Measurements from ENCODE around the gene NUP93. TPM values are rescaled to one million over a fixed set of nuclear protein-coding genes. Genes with fewer than 3 reads are reported as not detected.

NUP93 gene
- total and polyA plus RNA-seq, 9 of the 15 experiments (the other 6 are each of a cell fraction or from before 2014, with no cell fraction given): 92.0 to 162 (median 121) TPM

DNA sequence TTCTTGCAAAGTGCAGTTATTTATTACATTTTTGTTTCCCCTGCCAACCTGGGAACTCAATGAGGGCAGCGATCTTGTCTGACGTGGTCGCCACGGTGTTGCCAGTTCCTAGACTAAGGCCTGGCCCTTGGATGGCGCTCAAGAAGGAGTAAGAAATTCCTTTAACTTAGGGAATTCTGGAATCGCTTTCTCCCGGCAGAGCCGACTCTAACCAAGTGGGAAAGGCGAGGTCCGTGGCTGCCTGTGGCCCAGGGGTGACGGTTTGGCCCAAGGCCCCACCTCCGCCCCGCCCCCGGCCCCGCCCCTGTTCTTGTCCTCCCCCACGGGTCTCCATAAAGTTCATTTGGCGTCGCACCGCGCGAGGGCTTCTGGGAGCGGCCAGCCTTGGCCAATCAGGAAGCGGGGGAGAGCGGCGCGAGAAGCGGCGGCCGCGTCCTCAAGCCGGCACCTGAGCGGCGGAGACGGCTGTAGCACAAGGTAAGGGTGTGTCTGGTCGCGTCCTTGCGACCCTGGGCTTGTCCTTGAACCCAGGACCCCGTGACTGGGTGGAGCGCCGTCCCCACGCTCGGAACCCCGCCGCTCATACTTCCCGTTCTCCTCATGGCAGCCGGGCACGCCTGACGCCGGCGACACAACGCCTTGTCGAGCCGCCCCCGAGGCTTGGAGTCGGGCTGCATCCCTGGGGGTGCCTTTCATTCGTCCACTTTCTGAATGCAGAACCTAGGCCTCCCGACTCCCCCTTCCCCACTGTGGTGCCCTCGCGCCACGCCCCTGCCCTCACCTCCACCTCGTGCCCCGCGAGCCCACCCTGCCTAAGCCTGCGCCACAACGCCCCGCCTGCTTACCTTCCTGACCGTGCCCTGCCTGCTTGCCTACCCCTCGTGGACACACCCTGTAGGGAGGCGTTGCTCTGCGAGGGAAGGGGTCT is at the start of gene NUP93 (continued):
- no peak for TF ChIP-seq ZNF512 (tag; IDR thresholded peaks at IDR 0.05)
- no peak; the same call in 1 of the 2 replicates for TF ChIP-seq KLF13 (tag; IDR thresholded peaks at IDR 0.05; ENCODE audit: borderline replicate concordance, low read depth)
- TF ChIP-seq TEAD1 (CRISPR knock-in tag; IDR thresholded peaks at IDR 0.05): peak in 1 of 2 experiments; percentile 50; a peak in 1 of 4 replicates
- peak; percentile 91 for TF ChIP-seq ZKSCAN1 (IDR thresholded peaks at IDR 0.05; ENCODE audit: low read depth, low read length)
- no peak for TF ChIP-seq CBFB (CRISPR knock-in tag; IDR thresholded peaks at IDR 0.05)
- TF ChIP-seq NFYB (IDR thresholded peaks at IDR 0.05; ENCODE audit: extremely low read depth, insufficient read length): peak; percentile 93
- no peak for TF ChIP-seq MCM7 (IDR thresholded peaks at IDR 0.05)
- no peak for TF ChIP-seq NCOA6 (IDR thresholded peaks at IDR 0.05)
- no peak for TF ChIP-seq RHOXF2B (CRISPR knock-in tag; conservative IDR thresholded peaks at IDR 0.05)
- no peak for TF ChIP-seq POLR2AphosphoS2 (IDR thresholded peaks at IDR 0.05; ENCODE audit: low read length)
- no peak for TF ChIP-seq ZNF134 (CRISPR knock-in tag; conservative IDR thresholded peaks at IDR 0.05)
- no peak for TF ChIP-seq LEF1 (IDR thresholded peaks at IDR 0.05)
- no peak for TF ChIP-seq MED1 (CRISPR knock-in tag; IDR thresholded peaks at IDR 0.05; ENCODE audit: borderline replicate concordance)
- TF ChIP-seq ILK (tag; IDR thresholded peaks at IDR 0.05; ENCODE audit: borderline replicate concordance, low read depth): no peak
- no peak for TF ChIP-seq ZNF507 (tag; conservative IDR thresholded peaks at IDR 0.05)
- no peak for TF ChIP-seq PTBP1 (IDR thresholded peaks at IDR 0.05; ENCODE audit: low read depth, low read length)
- no peak for TF ChIP-seq EHMT2 (IDR thresholded peaks at IDR 0.05)
- no peak for TF ChIP-seq THAP7 (CRISPR knock-in tag; IDR thresholded peaks at IDR 0.05)
- TF ChIP-seq ARHGAP35 (IDR thresholded peaks at IDR 0.05; ENCODE audit: partially characterized antibody): no peak

Measured in K562 (cell line).